Activated CD4-positive, alpha-beta T cell treated with anti-CD3 and anti-CD28 coated beads, Interleukin-2, Interleukin-6, amounts not matched to agents 100 ng/mL and 50 ng/mL, durations not matched to agents 16 hours and 8 hours (primary cell): ENCODE measurements around the gene OGDH.
"Not testable (repeated sequence)": the region's sequence is repeated elsewhere in the genome, so short reads cannot be mapped to it uniquely, and the experiment has no call there.

Experiments used
- DNase-seq: peaks from one replicate; pipeline ENCODE4 v3.0.0-alpha.2; 2020

The OGDH gene

GRCh38 chr7:44673771-44674170, 67.3 kb downstream of the OGDH start:
- DNase-seq: no peak

GRCh38 chr7:44674381-44674780, 68.0 kb downstream of the OGDH start:
- no peak for DNase-seq

GRCh38 chr7:44676776-44677175, 70.3 kb downstream of the OGDH start:
- no peak for DNase-seq

- DNase-seq: no peak
Measured at GRCh38 chr7:44678101-44678470, 71.7 kb downstream of the OGDH start.

GRCh38 chr7:44678471-44679179, 72.2 kb downstream of the OGDH start:
- DNase-seq: no peak

- DNase-seq: no peak
Measured at GRCh38 chr7:44681645-44682044, 75.2 kb downstream of the OGDH start.

GRCh38 chr7:44685723-44686122, 79.3 kb downstream of the OGDH start:
- DNase-seq: no peak

GRCh38 chr7:44689427-44689826, 83.0 kb downstream of the OGDH start:
- no peak for DNase-seq

- DNase-seq: no peak
Measured at GRCh38 chr7:44693641-44694313, 87.3 kb downstream of the OGDH start.

- no peak for DNase-seq
Measured at GRCh38 chr7:44694326-44694725, 87.9 kb downstream of the OGDH start.

- no peak for DNase-seq
Measured at GRCh38 chr7:44694766-44695165, 88.3 kb downstream of the OGDH start.

GRCh38 chr7:44695756-44696155, 89.3 kb downstream of the OGDH start:
- no peak for DNase-seq

- DNase-seq: no peak
Measured at GRCh38 chr7:44696728-44697127, 90.3 kb downstream of the OGDH start.

- DNase-seq: no peak
Measured at GRCh38 chr7:44697136-44698045, 91.0 kb downstream of the OGDH start.

- no peak for DNase-seq
Measured at GRCh38 chr7:44698046-44698580, 91.7 kb downstream of the OGDH start.

- DNase-seq: not testable (repeated sequence)
Measured at GRCh38 chr7:44699598-44699997, 93.2 kb downstream of the OGDH start.

GRCh38 chr7:44700322-44700721, 93.9 kb downstream of the OGDH start:
- DNase-seq: no peak

- DNase-seq: not testable (repeated sequence)
Measured at GRCh38 chr7:44703391-44703790, 97.0 kb downstream of the OGDH start.

- DNase-seq: no peak
Measured at GRCh38 chr7:44703921-44704320, 97.5 kb downstream of the OGDH start.

GRCh38 chr7:44705434-44705833, 99.0 kb downstream of the OGDH start:
- no peak for DNase-seq

- DNase-seq: no peak
Measured at GRCh38 chr7:44706788-44707557, 100.5 kb downstream of the OGDH start.

GRCh38 chr7:44707558-44708230, 101.3 kb downstream of the OGDH start:
- no peak for DNase-seq
